ENCODE measurements around the gene TMEM191C. TPM values are rescaled to one million over a fixed set of nuclear protein-coding genes. Genes with fewer than 3 reads are reported as not detected.
"Not testable (repeated sequence)": the region's sequence is repeated elsewhere in the genome, so short reads cannot be mapped to it uniquely, and the experiment has no call there.

Gene TMEM191C
- total RNA-seq, 1 experiment from 2014 or later, result 1.2 TPM

- no peaks in the 10 kb centered on the region for H4K20me1 ChIP-seq (ENCODE audit: insufficient read depth, low read depth, low read length)
- H3K4me2 ChIP-seq (ENCODE audit: low read depth, low read length, poor library complexity, severe bottlenecking), result no peak overlapping the region
- no peak for DNase-seq
- H3K4me3 ChIP-seq (ENCODE audit: low read length), result no peak overlapping the region
- H3K4me1 ChIP-seq (ENCODE audit: low read length), result no peaks in the 10 kb centered on the region
- no peaks in the 10 kb centered on the region for H3K79me2 ChIP-seq (ENCODE audit: low read length)
- no peaks in the 10 kb centered on the region for H3K9me3 ChIP-seq (ENCODE audit: low read length)
- no peak overlapping the region for H3K27ac ChIP-seq (ENCODE audit: low read length)
- H2AFZ ChIP-seq (ENCODE audit: low read length), result no peak overlapping the region
- no peaks in the 10 kb centered on the region for H3K36me3 ChIP-seq (ENCODE audit: insufficient read depth, low read length)
- no peaks in the 10 kb centered on the region for H3K27me3 ChIP-seq (ENCODE audit: low read length)
- no peaks in the 10 kb centered on the region for H3K9me2 ChIP-seq (replicated peaks; ENCODE audit: insufficient read depth, low read length)
- no peak overlapping the region for H3K9ac ChIP-seq (ENCODE audit: low read length)
These were observed 10.0 kb upstream of the TMEM191C start for GRCh38 chr22:21457023-21457787.

- not testable (repeated sequence) for H3K4me2 ChIP-seq (ENCODE audit: low read depth, low read length, poor library complexity, severe bottlenecking); H3K27me3 ChIP-seq (ENCODE audit: low read length); DNase-seq; H3K9me3 ChIP-seq (ENCODE audit: low read length); H2AFZ ChIP-seq (ENCODE audit: low read length); H3K4me1 ChIP-seq (ENCODE audit: low read length); H4K20me1 ChIP-seq (ENCODE audit: insufficient read depth, low read depth, low read length); H3K27ac ChIP-seq (ENCODE audit: low read length); H3K79me2 ChIP-seq (ENCODE audit: low read length); H3K4me3 ChIP-seq (ENCODE audit: low read length); H3K36me3 ChIP-seq (ENCODE audit: insufficient read depth, low read length); H3K9me2 ChIP-seq (replicated peaks; ENCODE audit: insufficient read depth, low read length); H3K9ac ChIP-seq (ENCODE audit: low read length)
These were observed 4.5 kb upstream of the TMEM191C start for GRCh38 chr22:21462672-21463071.

- H3K79me2 ChIP-seq (ENCODE audit: low read length); H4K20me1 ChIP-seq (ENCODE audit: insufficient read depth, low read depth, low read length); H2AFZ ChIP-seq (ENCODE audit: low read length); H3K4me2 ChIP-seq (ENCODE audit: low read depth, low read length, poor library complexity, severe bottlenecking); H3K9me2 ChIP-seq (replicated peaks; ENCODE audit: insufficient read depth, low read length); H3K4me3 ChIP-seq (ENCODE audit: low read length); H3K9me3 ChIP-seq (ENCODE audit: low read length); H3K36me3 ChIP-seq (ENCODE audit: insufficient read depth, low read length); H3K27me3 ChIP-seq (ENCODE audit: low read length); H3K27ac ChIP-seq (ENCODE audit: low read length); H3K4me1 ChIP-seq (ENCODE audit: low read length); H3K9ac ChIP-seq (ENCODE audit: low read length): not testable (repeated sequence)
- DNase-seq, result peak; percentile 97
These were observed 1.3 kb downstream of the TMEM191C start for GRCh38 chr22:21468194-21469096.

- not testable (repeated sequence) for H3K36me3 ChIP-seq (ENCODE audit: insufficient read depth, low read length); H2AFZ ChIP-seq (ENCODE audit: low read length); DNase-seq; H3K27me3 ChIP-seq (ENCODE audit: low read length); H3K4me1 ChIP-seq (ENCODE audit: low read length); H3K4me2 ChIP-seq (ENCODE audit: low read depth, low read length, poor library complexity, severe bottlenecking); H3K9me2 ChIP-seq (replicated peaks; ENCODE audit: insufficient read depth, low read length); H3K27ac ChIP-seq (ENCODE audit: low read length); H3K9ac ChIP-seq (ENCODE audit: low read length); H3K4me3 ChIP-seq (ENCODE audit: low read length); H3K9me3 ChIP-seq (ENCODE audit: low read length); H3K79me2 ChIP-seq (ENCODE audit: low read length); H4K20me1 ChIP-seq (ENCODE audit: insufficient read depth, low read depth, low read length)
These were observed 2.2 kb downstream of the TMEM191C start for GRCh38 chr22:21469097-21469994.

- DNase-seq; H4K20me1 ChIP-seq (ENCODE audit: insufficient read depth, low read depth, low read length); H3K79me2 ChIP-seq (ENCODE audit: low read length); H3K27ac ChIP-seq (ENCODE audit: low read length); H3K36me3 ChIP-seq (ENCODE audit: insufficient read depth, low read length); H3K4me1 ChIP-seq (ENCODE audit: low read length); H3K9me2 ChIP-seq (replicated peaks; ENCODE audit: insufficient read depth, low read length); H3K9me3 ChIP-seq (ENCODE audit: low read length); H3K27me3 ChIP-seq (ENCODE audit: low read length); H3K4me2 ChIP-seq (ENCODE audit: low read depth, low read length, poor library complexity, severe bottlenecking); H2AFZ ChIP-seq (ENCODE audit: low read length); H3K9ac ChIP-seq (ENCODE audit: low read length); H3K4me3 ChIP-seq (ENCODE audit: low read length): not testable (repeated sequence)
These were observed 5.8 kb downstream of the TMEM191C start for GRCh38 chr22:21472984-21473383.

GRCh38 chr22:21473664-21474063 is 6.5 kb downstream of the TMEM191C start:
- not testable (repeated sequence) for H3K4me1 ChIP-seq (ENCODE audit: low read length); H3K4me2 ChIP-seq (ENCODE audit: low read depth, low read length, poor library complexity, severe bottlenecking); H3K4me3 ChIP-seq (ENCODE audit: low read length); H3K36me3 ChIP-seq (ENCODE audit: insufficient read depth, low read length); H3K9ac ChIP-seq (ENCODE audit: low read length); H3K9me3 ChIP-seq (ENCODE audit: low read length); H4K20me1 ChIP-seq (ENCODE audit: insufficient read depth, low read depth, low read length); H2AFZ ChIP-seq (ENCODE audit: low read length); H3K27ac ChIP-seq (ENCODE audit: low read length); H3K79me2 ChIP-seq (ENCODE audit: low read length); H3K9me2 ChIP-seq (replicated peaks; ENCODE audit: insufficient read depth, low read length); DNase-seq; H3K27me3 ChIP-seq (ENCODE audit: low read length)

- H3K79me2 ChIP-seq (ENCODE audit: low read length); DNase-seq; H3K4me1 ChIP-seq (ENCODE audit: low read length): not testable (repeated sequence)
These were observed 16.9 kb downstream of the TMEM191C start for GRCh38 chr22:21484039-21484438.

GRCh38 chr22:21487723-21488122 is 20.5 kb downstream of the TMEM191C start:
- H3K9me2 ChIP-seq (replicated peaks; ENCODE audit: insufficient read depth, low read length); H3K27ac ChIP-seq (ENCODE audit: low read length); H4K20me1 ChIP-seq (ENCODE audit: insufficient read depth, low read depth, low read length); H3K4me3 ChIP-seq (ENCODE audit: low read length); H3K9me3 ChIP-seq (ENCODE audit: low read length); H3K36me3 ChIP-seq (ENCODE audit: insufficient read depth, low read length); H2AFZ ChIP-seq (ENCODE audit: low read length); H3K4me1 ChIP-seq (ENCODE audit: low read length); H3K79me2 ChIP-seq (ENCODE audit: low read length); H3K27me3 ChIP-seq (ENCODE audit: low read length); DNase-seq; H3K9ac ChIP-seq (ENCODE audit: low read length); H3K4me2 ChIP-seq (ENCODE audit: low read depth, low read length, poor library complexity, severe bottlenecking): not testable (repeated sequence)

More at GRCh38 chr22:21484039-21484438, 16.9 kb downstream of the TMEM191C start:
- H3K9me3 ChIP-seq (ENCODE audit: low read length); H4K20me1 ChIP-seq (ENCODE audit: insufficient read depth, low read depth, low read length); H3K4me2 ChIP-seq (ENCODE audit: low read depth, low read length, poor library complexity, severe bottlenecking); H3K27ac ChIP-seq (ENCODE audit: low read length); H3K4me3 ChIP-seq (ENCODE audit: low read length); H3K9ac ChIP-seq (ENCODE audit: low read length); H3K9me2 ChIP-seq (replicated peaks; ENCODE audit: insufficient read depth, low read length); H2AFZ ChIP-seq (ENCODE audit: low read length); H3K27me3 ChIP-seq (ENCODE audit: low read length); H3K36me3 ChIP-seq (ENCODE audit: insufficient read depth, low read length): not testable (repeated sequence)

Measured in Karpas-422 (cell line).